IMR-90 (cell line): ENCODE measurements around the gene RRP8. TPM values are rescaled to one million over a fixed set of nuclear protein-coding genes. Genes with fewer than 3 reads are reported as not detected.

Source experiments
- ATAC-seq: fragments of 200-7000 bp; cut with Tn5 transposase; 2 replicates; pipeline ENCODE4 v1.9.1; 2020; ENCODE audit warnings: low read depth, mild to moderate bottlenecking, moderate library complexity
- BruUV-seq: library from RNA; stranded (reverse); fragments of 400-500 nt; replicated peaks from 2 replicates; lab custom pipeline; 2021; lab: Mats Ljungman, UMichigan
- CTCF ChIA-PET: fragments of 300-600 bp; formaldehyde crosslinking; extraction: SDS; loops from one replicate; lab custom pipeline; 2021; ENCODE audit warnings: antibody characterized with exemption; lab: Yijun Ruan, JAX
- POLR2A ChIA-PET: fragments of 300-600 bp; sonication (Branson Sonifier 250); formaldehyde crosslinking; loops from one replicate; lab custom pipeline; 2022; ENCODE audit warnings: antibody characterized with exemption; ENCODE audit not compliant: unreplicated experiment; lab: Charles Lee
- DNase-seq: peaks from one replicate; pipeline ENCODE4 v3.0.0; 2013
- H2AFZ ChIP-seq: replicated peaks from 2 replicates; pipeline ENCODE3; 2013; ENCODE audit warnings: low read length, mild to moderate bottlenecking; ENCODE audit not compliant: poor library complexity
- H2AK5ac ChIP-seq: 2 replicates; pipeline ENCODE4 v1.6.1; 2013; ENCODE audit warnings: low read depth, low read length, inconsistent platforms
- H2AK9ac ChIP-seq: replicated peaks from 2 replicates; pipeline ENCODE3; 2013; ENCODE audit warnings: mild to moderate bottlenecking, low read depth, low read length, moderate library complexity; ENCODE audit not compliant: poor library complexity
- H2BK120ac ChIP-seq: 2 replicates; pipeline ENCODE4 v1.6.1; 2013; ENCODE audit warnings: low read depth, low read length, inconsistent platforms
- H2BK15ac ChIP-seq: 3 replicates; pipeline ENCODE4 v1.6.1; 2013; ENCODE audit warnings: low read depth, low read length, inconsistent platforms
- H2BK20ac ChIP-seq: 2 replicates; pipeline ENCODE4 v1.6.1; 2013; ENCODE audit warnings: low read depth, mild to moderate bottlenecking, inconsistent platforms, low read length, moderate library complexity
- H2BK5ac ChIP-seq: 2 replicates; pipeline ENCODE4 v1.6.1; 2013; ENCODE audit warnings: mild to moderate bottlenecking, low read depth, low read length, inconsistent platforms; ENCODE audit not compliant: poor library complexity, severe bottlenecking
- H3K14ac ChIP-seq: replicated peaks from 2 replicates; pipeline ENCODE4 v1.6.1; 2013; ENCODE audit warnings: low read depth, low read length, inconsistent platforms
- H3K18ac ChIP-seq: 2 replicates; pipeline ENCODE4 v1.6.1; 2013; ENCODE audit warnings: low read depth, low read length, control low read depth
- H3K23ac ChIP-seq: 2 replicates; pipeline ENCODE4 v1.6.1; 2013; ENCODE audit warnings: low read depth, low read length, inconsistent platforms
- H3K27ac ChIP-seq: 2 replicates; pipeline ENCODE4 v1.5.1; 2013; ENCODE audit warnings: mild to moderate bottlenecking, control low read depth, low read length; ENCODE audit not compliant: insufficient read depth
- H3K27me3 ChIP-seq: 2 replicates; pipeline ENCODE4 v1.6.1; 2013; ENCODE audit warnings: low read length; ENCODE audit not compliant: control insufficient read depth, insufficient read depth
- H3K36me3 ChIP-seq: 2 replicates; pipeline ENCODE4 v1.6.1; 2013; ENCODE audit warnings: low read length, mixed read lengths; ENCODE audit not compliant: control insufficient read depth, insufficient read depth
- H3K4ac ChIP-seq: 2 replicates; pipeline ENCODE4 v1.6.1; 2013; ENCODE audit warnings: low read depth, low read length, inconsistent platforms
- H3K4me1 ChIP-seq: 2 replicates; pipeline ENCODE4 v1.6.1; 2013; ENCODE audit warnings: low read length, mixed read lengths; ENCODE audit not compliant: control insufficient read depth, insufficient read depth
- H3K4me2 ChIP-seq: 2 replicates; pipeline ENCODE4 v1.6.1; 2013; ENCODE audit warnings: low read depth, mild to moderate bottlenecking, control low read depth, low read length, moderate library complexity
- H3K4me3 ChIP-seq: 2 replicates; pipeline ENCODE4 v1.5.1; 2013; ENCODE audit warnings: low read depth, mild to moderate bottlenecking, control low read depth, low read length, moderate library complexity; ENCODE audit not compliant: insufficient read depth
- H3K56ac ChIP-seq: 2 replicates; pipeline ENCODE4 v1.6.1; 2013; ENCODE audit warnings: low read length, inconsistent platforms; ENCODE audit not compliant: insufficient read depth; ENCODE audit errors: extremely low read depth
- H3K79me1 ChIP-seq, 2 experiments: 2 replicates each; pipeline ENCODE4 v1.6.1; 2013; ENCODE audit warnings: low read length in 2 of 2, inconsistent platforms in 1 of 2, low read depth in 1 of 2
- H3K9ac ChIP-seq: 2 replicates; pipeline ENCODE4 v1.6.1; 2013; ENCODE audit warnings: low read depth, low read length, control low read depth
- H3K9me1 ChIP-seq: 2 replicates; pipeline ENCODE4 v1.6.1; 2013; ENCODE audit warnings: low read length, inconsistent platforms; ENCODE audit not compliant: insufficient read depth
- H3K9me3 ChIP-seq: 2 replicates; pipeline ENCODE4 v1.6.1; 2013; ENCODE audit warnings: low read length; ENCODE audit not compliant: control insufficient read depth, insufficient read depth
- H4K20me1 ChIP-seq: 2 replicates; pipeline ENCODE4 v1.6.1; 2013; ENCODE audit warnings: low read length, inconsistent platforms; ENCODE audit not compliant: insufficient read depth
- H4K5ac ChIP-seq: 2 replicates; pipeline ENCODE4 v1.6.1; 2013; ENCODE audit warnings: mild to moderate bottlenecking, low read depth, low read length, control low read depth
- H4K8ac ChIP-seq, 2 experiments: 2 replicates each; pipeline ENCODE4 v1.6.1; 2013; ENCODE audit warnings: low read depth in 2 of 2, low read length in 2 of 2, control low read depth in 1 of 2, inconsistent platforms in 1 of 2
- H4K91ac ChIP-seq: 2 replicates; pipeline ENCODE4 v1.6.1; 2013; ENCODE audit warnings: low read depth, low read length, inconsistent platforms; ENCODE audit not compliant: insufficient read depth
- CEBPB ChIP-seq: IDR thresholded peaks from 2 replicates; pipeline ENCODE4 v1.6.1; 2012; ENCODE audit warnings: low read depth, low read length, improper control_type of control experiment
- FOS ChIP-seq: fragments of 150-350 bp; IDR thresholded peaks from 2 replicates; pipeline ENCODE4 v1.6.1; 2016; ENCODE audit warnings: low read depth, low read length
- SMC3 ChIP-seq: fragments of 150-350 bp; IDR thresholded peaks from 2 replicates; pipeline ENCODE4 v1.6.1; 2016; ENCODE audit warnings: low read depth, mild to moderate bottlenecking, antibody characterized with exemption, low read length, moderate library complexity
- WGBS, 2 experiments: methylation state at CpG; one replicate each; pipeline versions ENCODE4 v1.1.5 to v1.1.7; 2013; ENCODE audit warnings: missing lambda C conversion rate in 2 of 2; ENCODE audit not compliant: insufficient read length in 1 of 2; ENCODE audit errors: extremely low coverage in 2 of 2; 5-methylcytosine and 5-hydroxymethylcytosine counted together
- dilution Hi-C: fragments of 300-500 bp; cut with HindIII; formaldehyde crosslinking; loops from one replicate; pipeline ENCODE4 v1.14.3; 2018; ENCODE audit warnings: low sequenced_read_pairs; ENCODE audit not compliant: unreplicated experiment
- in situ Hi-C: fragments of 300-500 bp; cut with MboI; formaldehyde crosslinking; loops from 3 replicates; pipeline ENCODE4 v1.14.3; 2019; ENCODE audit warnings: low sequenced_read_pairs, inconsistent platforms, mixed read lengths
- intact Hi-C: fragments of 100-400 bp; cut with micrococcal nuclease; formaldehyde crosslinking; loops from 2 replicates; pipeline ENCODE4 v1.10.0; 2022
- polyA plus RNA-seq, 3 experiments: library from polyadenylated mRNA; depleted of rRNA; stranded (reverse); fragments of >200 nt; gene quantifications; 2 replicates each; pipeline ENCODE4 v1.2.3, GENCODE V29; 2012; ENCODE audit warnings: low replicate concordance in 1 of 3
- total RNA-seq: library from RNA; depleted of rRNA; stranded (reverse); fragments of >200 nt; gene quantifications from 2 replicates; pipeline ENCODE4 v1.2.3, GENCODE V29; 2012

Gene RRP8
- total and polyA plus RNA-seq, 2 of the 4 experiments (the other 2 are of a cell fraction) = 10.8 to 11.5 TPM

- POLR2A ChIA-PET = interaction anchor here (0.5 to 0.7 kb wide), 2 partner anchors 16 to 204 kb away, joined by 3 to 4 read pairs; partner anchors contain the start of gene TAF10
- H3K4me1 ChIP-seq = no peaks in the 10 kb centered on the region
- no peaks in the 10 kb centered on the region for H4K20me1 ChIP-seq
- no peak overlapping the region for H2AFZ ChIP-seq
- H3K9me3 ChIP-seq = no peaks in the 10 kb centered on the region
- DNase-seq (no peak), ATAC-seq (no peak)
- H3K4ac ChIP-seq = no peak overlapping the region
- H2AK5ac ChIP-seq = no peak overlapping the region
- no peak overlapping the region for H2AK9ac ChIP-seq
- H2BK120ac ChIP-seq = no peak overlapping the region
- H2BK5ac ChIP-seq = no peak overlapping the region
- no peak overlapping the region for H2BK15ac ChIP-seq
- H4K8ac ChIP-seq = no peak overlapping the region
- no peak overlapping the region for H3K27ac ChIP-seq
- H3K79me1 ChIP-seq = no peaks in the 10 kb centered on the region
- no peak overlapping the region for H3K14ac ChIP-seq
- intact Hi-C loops (no loop called here), in situ Hi-C loops (no loop called here), dilution Hi-C loops (no loop called here)
- TF ChIP-seq SMC3 (no peak), CEBPB (no peak), FOS (no peak)
- no peak overlapping the region for H2BK20ac ChIP-seq
- no peak overlapping the region for H4K91ac ChIP-seq
- H3K36me3 ChIP-seq = peaks cover 72% of the 10 kb centered on the region
- no peak overlapping the region for H3K4me3 ChIP-seq
- H3K4me2 ChIP-seq = no peak overlapping the region
- H3K27me3 ChIP-seq = no peaks in the 10 kb centered on the region
- no peak overlapping the region for H3K56ac ChIP-seq
- no peak overlapping the region for H3K18ac ChIP-seq
- H3K9ac ChIP-seq = no peak overlapping the region
- H3K23ac ChIP-seq = no peak overlapping the region
- H4K5ac ChIP-seq = no peak overlapping the region
- WGBS, 2 experiments = no CpG with 5 or more reads among the region's 2 CpGs
- CTCF ChIA-PET = interaction anchor here (0.6 kb wide), 1 partner anchor 73 kb away, joined by 4 read pairs; no protein-coding TSS in a partner anchor
- no TSS peak for BruUV-seq
- no peaks in the 10 kb centered on the region for H3K9me1 ChIP-seq
Measured at GRCh38 chr11:6627762-6628241, 24.4 kb upstream of the RRP8 start.
